Ovary (tissue), 3 donors: ENCODE results near the gene CYSTM1.

Source experiments
- POLR2A ChIP-seq: fragments of 450-650 bp; IDR thresholded peaks from one replicate; pipeline ENCODE4 v1.6.1; 2017; ENCODE audit warnings: antibody characterized with exemption, mild to moderate bottlenecking, moderate library complexity
- TF ChIP-seq, protein P1 (sequence below), 3 donors: fragments of 450-650 bp in 2 of 3; fragments of 200-600 bp in 1 of 3; IDR thresholded peaks; one replicate each; pipeline versions ENCODE4 v1.5.1 to v1.8.0; 2016 to 2022; ENCODE audit warnings: antibody characterized with exemption in 3 of 3, mild to moderate bottlenecking in 1 of 3
- donor health status: DM: no; HTN: no; CAD: no.

DNA sequence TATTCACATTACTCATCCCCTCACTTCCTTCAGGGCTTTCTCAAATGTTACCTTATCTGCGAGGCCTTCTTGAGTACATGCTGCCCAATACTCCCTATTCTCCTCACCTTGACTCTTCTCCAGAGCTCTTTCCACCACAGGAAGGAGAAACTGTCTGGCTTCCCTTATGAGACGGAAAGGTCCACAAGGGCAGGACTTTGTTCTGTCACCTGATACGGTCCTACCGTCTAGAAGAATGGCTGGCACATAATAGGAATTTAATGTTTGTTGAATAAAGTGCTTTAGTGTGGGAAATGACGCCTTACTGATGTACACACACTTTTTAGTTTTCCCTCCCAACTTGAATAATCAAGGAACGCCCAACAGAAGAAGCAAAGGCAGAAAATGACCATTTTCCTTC lies 75.4 kb downstream of the CYSTM1 start:
- TF ChIP-seq, protein P1, sequence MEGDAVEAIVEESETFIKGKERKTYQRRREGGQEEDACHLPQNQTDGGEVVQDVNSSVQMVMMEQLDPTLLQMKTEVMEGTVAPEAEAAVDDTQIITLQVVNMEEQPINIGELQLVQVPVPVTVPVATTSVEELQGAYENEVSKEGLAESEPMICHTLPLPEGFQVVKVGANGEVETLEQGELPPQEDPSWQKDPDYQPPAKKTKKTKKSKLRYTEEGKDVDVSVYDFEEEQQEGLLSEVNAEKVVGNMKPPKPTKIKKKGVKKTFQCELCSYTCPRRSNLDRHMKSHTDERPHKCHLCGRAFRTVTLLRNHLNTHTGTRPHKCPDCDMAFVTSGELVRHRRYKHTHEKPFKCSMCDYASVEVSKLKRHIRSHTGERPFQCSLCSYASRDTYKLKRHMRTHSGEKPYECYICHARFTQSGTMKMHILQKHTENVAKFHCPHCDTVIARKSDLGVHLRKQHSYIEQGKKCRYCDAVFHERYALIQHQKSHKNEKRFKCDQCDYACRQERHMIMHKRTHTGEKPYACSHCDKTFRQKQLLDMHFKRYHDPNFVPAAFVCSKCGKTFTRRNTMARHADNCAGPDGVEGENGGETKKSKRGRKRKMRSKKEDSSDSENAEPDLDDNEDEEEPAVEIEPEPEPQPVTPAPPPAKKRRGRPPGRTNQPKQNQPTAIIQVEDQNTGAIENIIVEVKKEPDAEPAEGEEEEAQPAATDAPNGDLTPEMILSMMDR (IDR thresholded peaks at IDR 0.05) = no peak
- no peak for TF ChIP-seq POLR2A
